Mammary epithelial cell (primary cell): Measurements from ENCODE around the gene EIF6.

Source experiments
- CTCF ChIP-seq, 2 donors: IDR thresholded peaks in 1 of 2; conservative IDR thresholded peaks in 1 of 2; 2 replicates each; pipeline ENCODE4 v1.5.1; 2011 to 2012; ENCODE audit warnings: inconsistent platforms in 2 of 2, low read length in 2 of 2, mild to moderate bottlenecking in 2 of 2, control low read depth in 1 of 2, low read depth in 1 of 2; ENCODE audit not compliant: insufficient read depth in 1 of 2; ENCODE audit errors: extremely low read depth in 1 of 2
- EZH2 ChIP-seq: IDR thresholded peaks from 2 replicates; pipeline ENCODE4 v1.6.1; 2012; ENCODE audit warnings: low read length, inconsistent platforms, borderline replicate concordance

GRCh38 chr20:35297155-35297554 is 12.6 kb upstream of the EIF6 start:
- TF ChIP-seq CTCF (conservative IDR thresholded peaks at IDR 0.05 in 1 of 2, IDR thresholded peaks at IDR 0.05 in 1 of 2; ENCODE audit: extremely low read depth in 1 of 2, insufficient read depth in 1 of 2, low read depth in 1 of 2, low read length in 2 of 2) (no peak), EZH2 (no peak)
